D721Med (cell line): ENCODE data around the gene GALNT14.

ENCODE experiments used
- DNase-seq: peaks from one replicate; pipeline ENCODE4 v3.0.0; 2011; ENCODE audit warnings: low spot score; ENCODE audit not compliant: insufficient read length
- FAIRE-seq: peaks from 2 replicates; lab custom pipeline; 2011; peaks lifted over from hg19 to GRCh38; lab: Jason Lieb, UNC
- TF ChIP-seq, protein P1 (sequence below): IDR thresholded peaks from 2 replicates; pipeline ENCODE4 v1.5.1; 2012; ENCODE audit warnings: mild to moderate bottlenecking, control low read depth; ENCODE audit not compliant: insufficient read depth; ENCODE audit errors: missing control alignments

GALNT14 gene

DNA sequence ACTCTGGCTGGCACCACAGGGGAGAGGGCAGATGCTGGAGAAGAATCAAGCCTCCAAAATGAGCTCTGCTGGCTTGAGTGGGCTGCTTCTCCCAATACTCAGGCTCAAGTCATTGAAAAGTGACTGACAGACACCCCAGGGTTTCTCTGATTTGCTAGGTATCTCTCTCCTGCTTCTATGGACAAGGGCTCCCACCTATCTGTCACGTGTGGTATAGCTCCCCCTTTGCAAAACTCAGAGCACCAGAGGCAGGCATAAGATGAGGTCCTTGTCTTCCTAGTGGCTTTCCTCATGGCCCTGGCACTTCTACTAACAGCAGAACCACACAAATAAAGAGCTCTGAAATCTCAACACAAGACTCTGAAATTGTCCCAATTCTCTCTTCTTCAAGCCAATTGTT is 105.2 kb downstream of the GALNT14 start:
- no peak for DNase-seq
- TF ChIP-seq, protein P1, sequence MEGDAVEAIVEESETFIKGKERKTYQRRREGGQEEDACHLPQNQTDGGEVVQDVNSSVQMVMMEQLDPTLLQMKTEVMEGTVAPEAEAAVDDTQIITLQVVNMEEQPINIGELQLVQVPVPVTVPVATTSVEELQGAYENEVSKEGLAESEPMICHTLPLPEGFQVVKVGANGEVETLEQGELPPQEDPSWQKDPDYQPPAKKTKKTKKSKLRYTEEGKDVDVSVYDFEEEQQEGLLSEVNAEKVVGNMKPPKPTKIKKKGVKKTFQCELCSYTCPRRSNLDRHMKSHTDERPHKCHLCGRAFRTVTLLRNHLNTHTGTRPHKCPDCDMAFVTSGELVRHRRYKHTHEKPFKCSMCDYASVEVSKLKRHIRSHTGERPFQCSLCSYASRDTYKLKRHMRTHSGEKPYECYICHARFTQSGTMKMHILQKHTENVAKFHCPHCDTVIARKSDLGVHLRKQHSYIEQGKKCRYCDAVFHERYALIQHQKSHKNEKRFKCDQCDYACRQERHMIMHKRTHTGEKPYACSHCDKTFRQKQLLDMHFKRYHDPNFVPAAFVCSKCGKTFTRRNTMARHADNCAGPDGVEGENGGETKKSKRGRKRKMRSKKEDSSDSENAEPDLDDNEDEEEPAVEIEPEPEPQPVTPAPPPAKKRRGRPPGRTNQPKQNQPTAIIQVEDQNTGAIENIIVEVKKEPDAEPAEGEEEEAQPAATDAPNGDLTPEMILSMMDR = no peak
- FAIRE-seq = no peak

GRCh38 chr2:31032475-31032874 is 105.8 kb downstream of the GALNT14 start:
- DNase-seq (no peak), FAIRE-seq (no peak)
- TF ChIP-seq, protein P1 = no peak

- FAIRE-seq (no peak), DNase-seq (no peak)
- TF ChIP-seq, protein P1 = no peak
These were observed 107.0 kb downstream of the GALNT14 start for GRCh38 chr2:31031132-31031706.

GRCh38 chr2:31028417-31028816 is 109.8 kb downstream of the GALNT14 start:
- no peak for FAIRE-seq
- TF ChIP-seq, protein P1 = no peak
- DNase-seq = no peak

DNA sequence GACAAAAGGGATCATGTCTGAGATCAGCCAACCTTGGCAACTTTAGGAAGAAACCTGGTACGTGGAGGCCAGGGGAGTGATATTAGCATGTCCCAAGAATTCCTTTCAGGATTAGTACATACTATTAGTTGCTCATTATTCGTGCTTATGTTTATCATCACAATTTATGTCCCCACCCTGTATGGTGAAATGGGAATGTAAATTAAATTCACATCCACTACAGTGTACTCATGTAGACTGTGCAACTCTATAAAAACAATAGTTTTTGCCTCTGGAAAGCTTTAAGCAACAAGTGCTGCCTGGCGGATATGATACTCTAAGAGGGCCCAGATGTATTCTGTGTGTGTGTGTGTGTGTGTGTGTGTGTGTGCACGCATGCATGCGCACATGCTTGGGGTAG is 110.7 kb downstream of the GALNT14 start:
- TF ChIP-seq, protein P1 = no peak
- FAIRE-seq = no peak

DNA sequence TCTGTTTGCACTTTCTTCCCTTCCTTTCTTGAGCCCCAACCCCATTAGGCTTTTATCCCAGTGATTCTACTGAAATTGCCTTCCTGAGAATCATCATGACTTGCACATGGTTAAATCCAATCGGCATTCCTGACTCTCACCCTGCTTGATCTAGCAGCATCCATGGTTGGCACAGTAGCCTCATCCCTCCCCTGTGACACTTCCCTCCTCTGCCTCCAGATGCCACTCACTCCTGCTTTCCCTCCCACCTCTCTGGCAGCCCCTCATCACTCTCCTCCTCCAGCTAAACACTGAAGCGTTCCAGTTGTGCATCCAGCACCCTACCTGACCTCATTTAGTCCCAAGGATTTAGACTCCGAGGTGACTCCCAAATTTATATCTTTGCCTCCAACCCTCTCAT is 114.7 kb downstream of the GALNT14 start:
- FAIRE-seq (no peak), DNase-seq (no peak)
- TF ChIP-seq, protein P1 = no peak

More for the DNA sequence above, 110.7 kb downstream of the GALNT14 start:
- DNase-seq = no peak

DNA sequence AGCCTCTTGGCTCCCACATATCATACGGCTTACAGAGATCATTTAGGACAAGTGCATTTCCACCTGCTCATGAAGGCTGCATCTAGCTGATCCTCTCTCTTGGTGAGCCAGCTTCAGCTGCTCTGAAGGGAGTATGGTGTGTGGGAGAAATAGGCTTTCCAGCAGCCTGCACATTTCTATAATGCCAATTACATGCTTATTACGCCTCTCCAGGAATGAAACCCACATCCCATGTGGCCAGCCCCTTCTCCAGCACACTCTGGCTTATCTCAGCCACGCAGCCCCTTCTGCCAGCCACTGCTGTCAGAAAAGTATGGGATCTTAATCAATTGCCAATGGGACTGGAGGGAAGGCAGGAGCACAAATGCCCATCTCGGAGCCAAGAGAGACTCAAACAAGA is 117.5 kb downstream of the GALNT14 start:
- TF ChIP-seq, protein P1 = no peak
- FAIRE-seq = no peak
- no peak for DNase-seq
